Small intestine (tissue), 7 donors: ENCODE results near the gene TOMM34. TPM values are rescaled to one million over a fixed set of nuclear protein-coding genes. Genes with fewer than 3 reads are reported as not detected.

Experiments used
- DNase-seq, 2 donors: peaks; one replicate each; pipeline versions ENCODE4 v3.0.0 to v3.0.0-alpha.2; 2013
- FAIRE-seq: peaks from 2 replicates; lab custom pipeline; 2012; peaks lifted over from hg19 to GRCh38; lab: Jason Lieb, UNC
- H3K27ac ChIP-seq, 3 donors: one replicate each; pipeline ENCODE4 v1.5.1; 2013; ENCODE audit warnings: low read length in 2 of 3, mild to moderate bottlenecking in 2 of 3, control low read depth in 1 of 3, inconsistent platforms in 1 of 3, low read depth in 1 of 3, moderate library complexity in 1 of 3
- H3K27me3 ChIP-seq, 3 donors: one replicate each; pipeline ENCODE4 v1.6.1; 2013; ENCODE audit warnings: low read length in 3 of 3, inconsistent platforms in 1 of 3; ENCODE audit not compliant: control insufficient read depth in 3 of 3, insufficient read depth in 3 of 3
- H3K36me3 ChIP-seq, 3 donors: one replicate each; pipeline ENCODE4 v1.6.1; 2013; ENCODE audit warnings: low read length in 3 of 3, inconsistent platforms in 1 of 3, low read depth in 1 of 3, mild to moderate bottlenecking in 1 of 3, moderate library complexity in 1 of 3; ENCODE audit not compliant: control insufficient read depth in 3 of 3, insufficient read depth in 2 of 3
- H3K4me1 ChIP-seq, 3 donors: one replicate each; pipeline ENCODE4 v1.6.1; 2013; ENCODE audit warnings: low read length in 2 of 3, inconsistent platforms in 1 of 3, low read depth in 1 of 3, mild to moderate bottlenecking in 1 of 3, moderate library complexity in 1 of 3; ENCODE audit not compliant: control insufficient read depth in 3 of 3, insufficient read depth in 2 of 3
- H3K4me3 ChIP-seq, 3 donors: one replicate each; pipeline ENCODE4 v1.5.1; 2013; ENCODE audit warnings: low read length in 3 of 3, control low read depth in 1 of 3, inconsistent platforms in 1 of 3, low read depth in 1 of 3, mild to moderate bottlenecking in 1 of 3, moderate library complexity in 1 of 3
- H3K9me3 ChIP-seq, 2 donors: one replicate each; pipeline ENCODE4 v1.6.1; 2013; ENCODE audit warnings: low read depth in 1 of 2, low read length in 1 of 2; ENCODE audit not compliant: control insufficient read depth in 2 of 2, insufficient read depth in 1 of 2
- WGBS, 3 donors: extraction: QIAGEN DNeasy Blood & Tissue Kit; methylation state at CpG; one replicate each; pipeline ENCODE4 v1.1.7; 2013; 5-methylcytosine and 5-hydroxymethylcytosine counted together
- polyA plus RNA-seq, 4 donors: library from polyadenylated mRNA; stranded (reverse) in 3 of 4; unstranded in 1 of 4; fragments of 200-250 nt in 3 of 4; fragments of 120-200 nt in 1 of 4; gene quantifications; one replicate each; pipeline versions ENCODE4 v1.2.1 to v1.2.3, GENCODE V29; 2013
- donor health status: healthy with polysubstance abuse.
- donor health status: control.
- donor health status: control.
- donor health status: Bipolar disorder and iron deficiency.
- donor health status: healthy.

Gene TOMM34
- polyA plus RNA-seq, 4 donors: 9.6 to 34.1 (median 19.0) TPM

GRCh38 chr20:44917399-44917798 is 42.8 kb downstream of the TOMM34 start:
- DNase-seq (no peak), FAIRE-seq (no peak)
- H3K9me3 ChIP-seq: peaks cover 0 to 2% of the 10 kb centered on the region in 2 donors
- no peaks in the 10 kb centered on the region for H3K27me3 ChIP-seq
- no peak overlapping the region for H3K27ac ChIP-seq
- no peaks in the 10 kb centered on the region for H3K4me1 ChIP-seq
- no peak overlapping the region for H3K4me3 ChIP-seq
- H3K36me3 ChIP-seq: peaks cover 0 to 22% (median 2%) of the 10 kb centered on the region in 3 donors
- WGBS, 3 donors: 94 to 99% (median 97%) methylated on average over 2 of the region's 2 CpGs

DNA sequence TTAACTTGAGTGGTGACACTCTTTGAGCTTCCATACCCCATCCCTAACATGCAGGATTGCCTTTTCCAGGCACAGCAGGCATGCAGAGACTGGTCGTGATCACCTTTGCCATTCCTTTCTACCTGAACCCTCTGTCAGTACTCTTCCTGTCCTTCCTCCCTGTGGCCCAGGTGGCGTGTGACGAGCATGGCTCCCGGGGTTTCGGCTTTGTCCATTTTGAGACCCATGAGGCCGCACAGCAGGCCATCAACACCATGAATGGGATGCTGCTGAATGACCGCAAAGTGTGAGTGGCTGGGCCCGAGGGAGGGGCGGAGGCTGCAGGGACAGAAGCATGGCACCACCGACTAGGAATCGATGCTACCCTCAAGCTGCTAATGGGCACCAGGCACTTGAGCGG is 43.6 kb downstream of the TOMM34 start:
- H3K4me1 ChIP-seq: no peaks in the 10 kb centered on the region
- FAIRE-seq (no peak), DNase-seq (no peak)
- 95 to 97% (median 96%) methylated on average over 12 of the region's 12 CpGs for WGBS, 3 donors
- H3K4me3 ChIP-seq: no peak overlapping the region
- H3K27ac ChIP-seq: no peak overlapping the region
- peaks cover 0 to 2% of the 10 kb centered on the region in 2 donors for H3K9me3 ChIP-seq
- H3K27me3 ChIP-seq: no peaks in the 10 kb centered on the region
- peaks cover 0 to 17% (median 2%) of the 10 kb centered on the region in 3 donors for H3K36me3 ChIP-seq

DNA sequence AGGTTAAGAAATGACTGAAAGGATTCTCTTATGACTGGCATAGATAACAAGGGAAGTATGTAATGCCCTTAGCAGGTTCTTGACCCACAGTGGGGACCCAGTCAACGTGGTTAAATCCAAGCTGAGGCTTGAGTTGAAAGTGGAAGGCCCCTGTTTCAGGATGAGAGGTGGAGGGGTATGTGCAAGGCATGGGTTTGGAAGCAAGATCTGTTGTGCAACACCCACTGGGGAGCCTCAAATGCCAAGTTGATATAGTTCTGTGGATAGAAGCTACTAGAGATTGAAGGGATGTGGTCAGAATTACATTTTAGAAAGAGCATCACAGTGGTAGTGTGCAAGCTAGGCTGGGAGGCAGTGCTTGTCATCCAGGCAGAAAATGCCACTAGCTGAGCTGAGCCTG is 45.3 kb downstream of the TOMM34 start:
- Histone ChIP-seq H3K27ac (no peak overlapping the region), H3K4me3 (no peak overlapping the region), H3K36me3 (peaks cover 0 to 14% (median 2%) of the 10 kb centered on the region in 3 donors), H3K27me3 (no peaks in the 10 kb centered on the region), H3K4me1 (peaks cover 0 to 6% (median 3%) of the 10 kb centered on the region in 3 donors), H3K9me3 (peaks cover 0 to 2% of the 10 kb centered on the region in 2 donors)
- no peak for FAIRE-seq
- 43 to 67% (median 62%) methylated on average over 1 of the region's 1 CpG for WGBS, 3 donors
- DNase-seq: no peak

DNA sequence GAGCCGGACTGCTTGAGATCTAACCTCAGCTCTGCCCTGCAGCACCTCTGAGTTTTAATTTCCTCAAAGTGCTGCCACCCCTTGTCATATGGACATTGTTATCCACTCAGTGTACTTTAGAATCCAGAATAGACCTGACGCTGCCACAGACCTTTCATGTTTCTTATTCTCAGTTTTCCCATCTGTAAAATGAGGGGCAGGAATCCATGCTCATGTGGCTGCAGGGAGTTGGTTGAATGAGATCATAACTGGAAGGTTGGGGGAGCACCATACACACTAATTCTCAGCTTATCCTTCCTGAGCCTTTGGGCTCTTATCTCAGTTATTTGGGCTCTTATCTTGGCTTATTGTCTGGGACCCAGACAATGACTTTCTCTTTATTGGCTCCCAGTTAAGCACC is 48.0 kb downstream of the TOMM34 start:
- H3K9me3 ChIP-seq: peaks cover 0 to 2% of the 10 kb centered on the region in 2 donors
- H3K4me3 ChIP-seq: no peak overlapping the region
- no peak overlapping the region for H3K27ac ChIP-seq
- peaks cover 3 to 11% (median 3%) of the 10 kb centered on the region in 3 donors for H3K4me1 ChIP-seq
- peaks cover under 1 to 22% (median 5%) of the 10 kb centered on the region in 3 donors for H3K36me3 ChIP-seq
- FAIRE-seq (no peak), DNase-seq (no peak)
- H3K27me3 ChIP-seq: no peaks in the 10 kb centered on the region
- 90 to 96% (median 91%) methylated on average over 2 of the region's 2 CpGs for WGBS, 3 donors

DNA sequence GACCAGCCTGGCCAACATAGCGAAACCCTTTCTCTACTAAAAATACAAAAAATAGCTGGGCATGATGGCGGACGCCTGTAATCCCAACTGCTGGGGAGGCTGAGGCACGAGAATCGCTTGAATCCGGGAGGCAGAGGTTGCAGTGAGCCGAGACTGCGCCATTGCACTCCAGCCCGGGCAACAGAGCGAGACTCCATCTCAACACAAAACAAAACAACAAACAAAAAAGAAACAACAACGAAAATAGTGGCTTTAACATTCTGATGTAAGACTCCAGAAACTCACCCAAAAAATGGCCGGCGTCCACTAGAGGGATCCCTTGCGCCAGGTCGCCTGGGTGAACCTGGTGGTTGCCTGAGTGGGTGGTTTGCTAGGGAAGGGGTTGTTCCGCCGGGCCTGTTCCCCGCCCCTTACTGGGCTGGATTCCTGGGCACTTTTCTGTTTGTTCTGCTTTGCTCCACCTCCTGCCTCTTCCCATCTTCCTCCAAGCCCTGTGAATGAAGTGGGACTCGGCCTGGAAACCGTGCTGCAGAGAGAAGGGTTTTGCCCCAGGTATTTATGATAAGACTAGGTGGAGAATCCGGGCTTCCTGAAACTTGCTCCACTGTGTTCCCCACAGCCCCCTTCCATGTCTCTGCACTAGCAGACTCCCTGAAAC is 48.8 kb downstream of the TOMM34 start:
- H3K27ac ChIP-seq: no peak overlapping the region

DNA sequence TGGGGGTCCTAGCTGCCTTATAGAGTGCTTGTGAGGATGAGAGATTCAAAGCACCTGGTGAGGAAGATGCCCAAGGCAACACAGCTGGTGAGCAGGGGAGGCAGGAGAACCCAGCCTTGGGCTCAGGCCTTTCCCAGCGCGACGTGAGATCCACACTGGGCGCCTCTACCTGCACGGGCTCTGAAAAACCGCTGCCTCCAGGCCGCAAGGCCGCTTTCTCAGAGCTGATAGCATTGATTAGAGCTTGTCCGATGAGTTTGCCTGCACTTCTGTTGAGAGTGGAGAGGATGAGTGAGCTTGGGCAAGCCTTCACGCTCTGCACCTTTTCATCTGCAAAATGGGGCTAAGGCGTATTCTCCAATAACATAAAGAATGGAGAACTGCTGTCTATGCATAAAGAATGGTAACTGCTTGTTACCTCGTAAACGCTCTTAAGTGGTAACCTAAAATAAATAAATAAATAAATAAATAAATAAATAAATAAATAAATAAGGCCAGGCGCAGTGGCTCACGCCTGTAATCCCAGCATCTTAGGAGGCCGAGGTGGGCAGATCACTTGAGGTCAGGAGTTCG is 49.4 kb downstream of the TOMM34 start:
- 70 to 79% (median 71%) methylated on average over 17 of the region's 17 CpGs for WGBS, 3 donors
- peak overlapping the region in 1 of 3 donors; percentile 71 for H3K4me3 ChIP-seq
- H3K27me3 ChIP-seq: no peaks in the 10 kb centered on the region
- H3K4me1 ChIP-seq: peaks cover 3 to 11% (median 3%) of the 10 kb centered on the region in 3 donors
- peaks cover 5 to 20% (median 10%) of the 10 kb centered on the region in 3 donors for H3K36me3 ChIP-seq
- DNase-seq (peak in 1 of 2 donors; percentile 16), FAIRE-seq (no peak)
- H3K27ac ChIP-seq: no peak overlapping the region
- peaks cover 0 to 2% of the 10 kb centered on the region in 2 donors for H3K9me3 ChIP-seq

More for the DNA sequence above, 48.8 kb downstream of the TOMM34 start:
- FAIRE-seq: no peak
- peak in 1 of 2 donors; percentile 47 for DNase-seq
- 70 to 76% (median 74%) methylated on average over 21 of the region's 21 CpGs for WGBS, 3 donors
- Histone ChIP-seq H3K9me3 (peaks cover 0 to 2% of the 10 kb centered on the region in 2 donors), H3K36me3 (peaks cover 5 to 20% (median 6%) of the 10 kb centered on the region in 3 donors), H3K27me3 (no peaks in the 10 kb centered on the region), H3K4me3 (no peak overlapping the region), H3K4me1 (peaks cover 3 to 11% (median 3%) of the 10 kb centered on the region in 3 donors)

GRCh38 chr20:44909872-44910689 is 50.1 kb downstream of the TOMM34 start, which contains the start of gene PABPC1L:
Gene PABPC1L, plus strand, starts transcription at chr20:44910060. Its CDS starts 84 bp downstream, at chr20:44910144.
- 2 to 3% (median 2%) methylated on average over 51 to 61 of the region's 61 CpGs for WGBS, 3 donors
- H3K27me3 ChIP-seq: no peaks in the 10 kb centered on the region
- peaks cover 7 to 20% (median 12%) of the 10 kb centered on the region in 3 donors for H3K36me3 ChIP-seq
- peaks cover 3 to 11% (median 3%) of the 10 kb centered on the region in 3 donors for H3K4me1 ChIP-seq
- DNase-seq (peak; percentile 72 to 81), FAIRE-seq (no peak)
- peak within 1 kb of the TSS; percentile 48 to 71 (median 64) for H3K4me3 ChIP-seq
- H3K27ac ChIP-seq: peak within 1 kb of the TSS in 1 of 3 donors; percentile 8
- H3K9me3 ChIP-seq: peaks cover 0 to 2% of the 10 kb centered on the region in 2 donors
